NCI-H128 (cell line): ENCODE data around the gene TBC1D3L.
"Not testable (repeated sequence)": the region's sequence is repeated elsewhere in the genome, so short reads cannot be mapped to it uniquely, and the experiment has no call there.

Source experiments
- DNase-seq: peaks from one replicate; lab custom pipeline; 2025; ENCODE audit not compliant: unreplicated experiment; lab: John Stamatoyannopoulos, UW

TBC1D3L gene

DNA sequence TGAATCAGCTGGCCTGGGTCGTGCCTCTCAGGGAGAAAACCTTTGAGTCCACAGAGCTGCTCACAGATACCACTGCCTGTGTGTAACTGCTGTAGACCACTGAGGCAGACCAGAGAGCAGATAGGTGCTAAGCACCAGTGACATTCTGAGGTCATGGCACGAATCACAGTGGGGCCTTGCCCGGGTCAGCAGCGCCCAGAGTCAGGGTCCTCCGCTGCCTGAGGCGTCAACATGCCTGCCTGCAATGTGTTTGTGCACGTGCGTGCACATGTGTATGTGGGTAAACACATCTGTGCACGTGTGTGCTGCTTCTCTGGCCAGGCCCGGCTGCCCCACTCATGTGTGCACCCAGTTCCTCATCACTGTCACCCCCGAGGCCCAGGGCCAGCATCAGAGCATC lies at the start of gene TBC1D3L:
Gene TBC1D3L (minus strand): TSS at position 101 of the 400 bp plus-strand sequence. CDS start 1,540 bp downstream, outside the sequence.
- not testable (repeated sequence) for DNase-seq

GRCh38 chr17:38003676-38004075 lies 14.8 kb upstream of the TBC1D3L start, which contains the start of gene TBC1D3D:
TBC1D3D (plus strand) TSS chr17:38003976; CDS start chr17:38005561, 1,585 bp downstream.
- DNase-seq, result not testable (repeated sequence)
